GM21576 (cell line): ENCODE data around the gene MTUS2.

Experiments used
- ATAC-seq: cut with Tn5 transposase; IDR thresholded peaks from one replicate; pipeline ENCODE4 v1.9.1; 2021; ENCODE audit warnings: mild to moderate bottlenecking, moderate library complexity; ENCODE audit not compliant: unreplicated experiment

Gene MTUS2

DNA sequence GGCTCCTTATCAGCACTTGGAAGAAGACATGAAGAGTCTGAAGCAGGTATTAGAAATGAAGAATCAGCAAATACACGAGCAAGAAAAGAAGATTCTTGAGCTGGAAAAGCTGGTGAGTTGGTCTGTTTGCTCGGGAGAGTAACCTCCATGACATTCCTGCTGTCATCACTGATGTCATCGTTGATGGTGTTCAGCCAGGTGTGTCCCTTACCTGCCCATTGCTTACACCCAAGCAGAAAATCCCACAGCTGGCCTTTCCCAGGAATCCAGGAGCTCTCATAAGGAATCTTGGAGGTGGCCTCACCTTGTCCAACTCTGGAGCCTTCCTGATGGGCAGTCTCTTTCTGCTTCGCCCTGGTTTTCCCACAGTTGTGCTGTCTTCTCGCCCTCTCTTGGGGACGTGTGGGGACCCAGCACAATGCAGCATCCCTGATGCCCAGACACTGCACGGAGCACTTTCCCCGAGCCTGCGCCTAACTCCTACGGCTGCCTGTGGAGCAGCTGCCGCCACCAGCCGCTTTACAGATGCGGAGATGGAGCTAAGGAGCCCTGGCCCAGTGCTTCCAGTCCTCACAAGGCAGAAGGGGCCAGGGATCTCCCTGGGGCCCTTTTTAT lies 678.4 kb downstream of the MTUS2 start:
- ATAC-seq: no peak

DNA sequence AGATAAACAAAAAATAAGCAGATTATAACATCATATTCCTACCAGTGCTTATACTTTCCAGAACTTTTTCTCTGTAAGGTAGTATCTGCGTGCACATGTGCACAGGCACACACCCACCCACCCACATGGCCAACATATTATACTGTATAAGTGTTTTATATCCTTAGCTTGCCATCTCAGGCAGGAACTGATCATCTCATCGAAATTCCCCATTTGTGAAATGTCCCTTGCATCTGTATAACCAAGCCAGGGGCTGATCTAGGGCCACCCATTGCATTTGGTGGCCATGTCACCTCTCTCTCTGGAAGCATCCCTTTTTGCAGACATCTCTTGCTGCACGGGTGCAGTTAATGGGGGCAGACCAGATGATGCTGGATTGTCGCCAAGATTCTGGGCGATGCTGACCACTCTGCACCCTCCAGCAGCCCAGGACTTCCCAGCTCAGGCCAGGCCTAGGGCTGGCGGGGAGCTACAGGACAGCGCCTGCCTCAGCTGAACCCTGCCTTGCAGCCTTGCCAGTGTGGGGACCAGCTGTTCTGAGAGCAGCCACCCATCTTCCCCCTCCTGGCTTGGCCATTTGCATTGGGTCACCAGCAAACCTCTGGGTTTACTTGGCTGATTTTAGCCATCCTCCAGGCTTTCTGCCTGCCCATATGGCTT lies 679.5 kb downstream of the MTUS2 start:
- no peak for ATAC-seq

DNA sequence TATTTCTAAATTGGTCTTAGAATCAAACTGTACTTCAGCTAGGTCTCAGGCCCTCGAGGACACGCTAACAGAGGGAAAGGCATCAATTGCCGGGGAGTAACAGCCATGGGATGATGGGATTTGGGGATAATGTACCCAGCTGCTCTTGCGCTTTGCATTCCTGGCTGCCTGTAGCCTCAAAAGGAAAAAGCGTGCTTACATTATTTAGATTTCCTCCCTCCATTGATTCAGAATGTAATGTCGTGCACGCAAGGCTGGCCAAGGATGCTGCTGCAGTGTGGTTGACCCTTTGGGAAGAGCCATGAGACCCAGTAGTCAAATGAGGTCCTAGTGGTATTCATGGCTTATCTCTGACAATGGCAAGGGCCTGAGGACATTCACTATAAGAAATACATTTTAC lies 680.2 kb downstream of the MTUS2 start:
- no peak for ATAC-seq

DNA sequence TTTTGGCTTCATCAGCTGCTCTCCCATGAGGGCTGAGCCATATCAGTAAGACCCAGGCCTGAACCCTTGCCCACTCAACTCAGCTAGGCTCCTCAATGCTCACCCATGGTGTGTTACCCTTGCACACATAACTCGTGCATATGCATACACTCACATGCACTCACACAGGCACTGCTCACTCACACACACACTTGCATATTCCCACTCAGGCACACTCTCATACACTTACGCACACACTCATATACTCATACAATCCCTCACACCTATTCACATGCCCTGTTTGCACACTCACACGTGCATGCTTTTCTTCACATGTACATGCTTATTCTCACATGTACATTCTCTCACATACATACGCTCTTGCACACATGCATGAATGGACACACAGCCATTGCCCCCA lies 681.5 kb downstream of the MTUS2 start:
- ATAC-seq: no peak

DNA sequence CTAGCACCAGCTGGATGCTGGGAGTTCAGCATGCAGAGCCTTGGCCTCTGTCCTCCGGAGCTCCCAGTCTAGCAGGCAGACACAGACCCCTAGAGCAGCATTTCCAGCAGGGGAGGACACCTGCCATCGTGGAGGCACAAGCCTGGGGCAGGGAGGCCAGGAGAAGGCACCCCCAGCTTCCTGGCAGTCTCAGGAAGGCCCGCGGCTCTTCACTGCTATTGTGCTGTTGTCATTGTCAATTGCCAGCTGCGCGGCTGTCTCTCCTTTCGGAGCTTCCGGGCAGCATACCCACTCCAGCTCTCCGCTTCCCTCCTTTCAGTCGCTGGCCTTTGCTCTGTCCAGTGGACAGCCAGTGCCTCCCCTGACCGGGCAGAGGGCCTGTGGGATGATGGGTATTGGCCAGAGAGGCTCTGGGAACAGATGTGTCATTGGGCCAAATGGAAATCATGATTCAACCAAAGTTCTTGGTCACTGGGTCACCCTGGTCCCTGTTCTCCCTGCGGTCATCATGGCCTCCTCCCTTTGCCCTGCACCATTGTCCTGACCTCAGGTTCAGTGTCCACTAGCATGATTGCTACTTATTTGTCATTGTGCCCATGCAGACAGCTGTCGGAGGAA lies 682.4 kb downstream of the MTUS2 start:
- ATAC-seq: no peak

DNA sequence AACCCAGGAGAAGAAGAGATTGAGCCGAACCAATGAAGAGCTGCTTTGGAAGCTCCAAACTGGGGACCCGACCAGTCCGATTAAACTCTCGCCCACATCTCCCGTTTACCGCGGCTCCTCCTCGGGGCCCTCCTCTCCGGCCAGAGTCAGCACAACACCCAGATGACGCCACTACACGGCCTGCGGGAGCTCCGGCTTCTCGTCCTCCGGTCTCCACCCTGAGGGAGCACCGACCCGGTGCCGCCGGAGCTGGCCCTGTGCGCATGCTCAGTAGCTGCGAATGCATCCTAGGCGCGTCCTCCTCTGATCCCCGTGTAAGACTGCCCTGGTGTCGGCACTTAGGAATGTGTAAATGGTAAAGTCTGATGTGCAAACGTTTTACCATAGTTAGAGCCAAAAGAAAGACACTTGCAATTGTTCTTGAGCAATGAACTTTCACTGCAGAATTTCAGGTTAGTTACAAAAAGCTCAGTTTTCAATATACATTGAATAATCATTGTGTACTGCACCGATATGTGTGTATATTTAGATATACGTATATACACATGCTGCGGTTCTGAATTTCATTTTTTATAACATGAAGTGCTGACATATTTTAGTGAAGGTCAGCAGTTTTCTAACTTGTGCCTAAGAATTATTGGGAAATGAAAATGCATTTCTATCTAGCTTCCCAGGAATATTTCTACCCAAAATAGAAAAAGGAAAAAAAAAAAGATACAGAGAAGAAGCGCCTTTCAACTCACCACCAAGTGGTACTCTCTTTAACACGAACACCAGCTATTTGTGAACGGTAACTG lies 683.1 kb downstream of the MTUS2 start:
- ATAC-seq: no peak

DNA sequence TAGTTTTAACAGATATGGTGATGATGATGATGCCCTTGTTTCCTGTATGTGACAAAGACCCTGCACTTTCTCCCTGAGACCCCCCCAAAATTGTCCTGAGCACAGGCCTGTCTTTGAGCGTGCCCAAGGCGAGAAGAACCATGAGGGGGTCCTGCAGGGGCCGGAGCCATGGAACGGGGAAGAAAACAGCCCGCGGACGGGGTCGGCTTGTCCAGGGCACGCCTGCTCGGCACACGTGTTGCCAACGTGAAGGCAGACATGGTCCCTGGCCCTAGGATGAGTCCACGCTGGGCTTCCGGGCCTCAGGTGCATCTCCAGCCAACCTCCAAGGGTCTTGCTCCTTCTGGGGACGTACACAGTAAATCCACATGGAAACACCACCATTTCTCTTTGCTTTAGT lies 684.6 kb downstream of the MTUS2 start:
- ATAC-seq: no peak

DNA sequence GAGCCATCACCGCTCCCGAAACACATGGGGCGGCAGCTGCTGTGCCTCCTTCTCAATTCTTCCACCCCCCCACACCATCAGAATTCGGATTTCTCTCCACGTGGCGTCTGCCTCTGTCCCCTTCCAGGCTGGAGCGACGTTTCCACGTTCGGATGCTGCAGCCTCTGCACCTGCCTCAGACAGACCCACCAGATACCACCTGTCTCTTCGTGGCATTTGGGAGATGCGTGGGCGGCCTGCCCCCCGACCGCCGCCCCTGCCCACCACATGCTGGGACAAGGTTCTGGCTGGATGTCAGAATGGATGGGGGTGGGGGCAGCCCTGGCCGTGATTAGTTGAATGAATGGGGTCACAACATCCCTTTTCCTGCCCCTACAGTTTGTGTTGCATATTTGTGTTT lies 685.4 kb downstream of the MTUS2 start:
- ATAC-seq: no peak

DNA sequence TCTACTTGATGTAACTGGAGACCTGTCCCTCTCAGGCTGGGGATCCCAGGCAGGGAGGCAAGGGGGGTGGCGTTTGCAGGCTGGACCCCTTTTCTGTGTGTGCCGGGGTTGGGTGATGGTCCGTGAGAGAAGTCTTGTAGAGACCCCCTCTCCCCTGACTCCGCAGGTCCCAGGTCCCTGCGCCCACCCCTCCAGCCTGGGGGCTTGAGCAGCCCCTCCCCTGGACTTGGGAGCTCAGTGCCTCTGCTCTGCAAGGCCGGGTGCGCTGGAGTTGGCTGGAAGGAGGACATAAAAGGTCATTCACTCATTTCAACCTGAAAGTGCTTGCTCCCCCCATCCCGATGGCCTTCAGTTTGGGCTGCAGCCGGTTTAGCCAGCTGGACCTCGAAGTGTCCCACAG lies 685.8 kb downstream of the MTUS2 start:
- ATAC-seq: no peak

DNA sequence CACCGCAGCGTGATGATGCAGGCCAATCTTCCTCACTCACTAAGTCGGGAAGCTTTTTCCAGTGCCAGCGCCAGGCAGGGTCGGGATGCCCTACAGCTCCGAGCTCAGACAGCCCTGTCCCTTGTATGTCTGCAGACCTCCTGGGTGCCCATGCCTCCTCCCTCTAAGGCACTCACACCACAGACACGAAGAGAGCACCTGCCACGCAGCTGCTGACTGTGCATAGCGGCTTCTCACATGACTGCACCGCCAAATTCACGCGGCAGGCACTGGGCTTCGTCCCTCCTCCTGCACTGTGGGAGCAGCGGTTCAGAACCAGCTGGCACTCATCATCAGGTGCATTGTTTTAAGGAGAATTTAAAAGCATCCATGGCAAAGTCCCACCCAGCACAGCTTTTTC lies 687.2 kb downstream of the MTUS2 start:
- ATAC-seq: no peak

DNA sequence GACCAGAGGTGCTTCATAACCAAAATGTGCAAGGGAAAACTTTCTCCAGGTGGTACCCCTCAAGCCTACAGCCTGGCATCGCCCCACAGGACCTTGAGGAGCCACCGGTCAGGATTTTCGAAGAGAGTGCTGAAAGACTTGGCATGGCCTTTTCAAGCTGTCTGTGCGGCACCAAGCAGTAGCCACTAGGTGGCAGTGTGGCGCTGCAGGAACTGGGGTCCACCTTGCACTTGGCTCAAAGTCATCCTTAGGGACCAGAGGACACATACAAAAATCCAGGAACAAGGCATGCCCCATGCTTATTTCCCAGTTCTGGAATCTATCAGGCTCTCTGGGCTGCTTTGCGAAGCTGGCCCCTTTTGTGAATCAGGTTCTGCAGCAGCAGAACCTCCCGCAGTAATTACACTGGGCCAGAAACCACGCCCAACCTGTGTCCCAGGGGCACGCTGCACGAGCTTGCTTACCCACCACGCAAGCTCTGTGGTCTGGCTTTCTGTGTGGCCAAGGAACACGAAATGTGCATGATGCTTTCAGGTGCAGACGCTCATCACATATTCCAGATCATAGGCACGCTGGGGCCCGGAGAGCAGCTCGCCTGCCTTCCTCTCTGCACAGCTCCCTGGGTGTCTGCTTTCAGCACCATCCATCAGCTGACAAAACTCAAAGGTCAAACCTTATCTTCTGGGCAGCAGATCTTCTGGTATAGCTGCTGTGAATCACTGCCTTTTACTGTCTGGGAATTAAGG lies 688.2 kb downstream of the MTUS2 start:
- ATAC-seq: peak; percentile 61

DNA sequence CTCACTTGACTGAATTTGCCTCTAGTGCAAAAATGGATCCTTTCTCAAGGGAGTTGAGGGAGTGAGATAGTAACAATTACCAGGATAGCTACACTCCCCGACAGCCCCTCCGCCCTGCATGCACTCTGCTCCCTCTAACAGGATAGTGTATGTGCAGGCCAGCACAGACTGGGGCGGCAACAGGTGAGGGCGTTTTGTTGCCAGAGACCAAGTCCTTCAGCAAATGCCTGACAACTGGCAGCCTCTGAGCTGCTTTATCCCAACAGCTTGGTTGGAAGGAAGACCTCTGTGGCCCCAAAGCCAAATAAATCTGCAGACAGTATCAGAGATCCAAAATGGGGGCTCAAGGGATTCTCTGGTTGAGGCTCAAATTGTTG lies 688.7 kb downstream of the MTUS2 start:
- ATAC-seq: no peak

DNA sequence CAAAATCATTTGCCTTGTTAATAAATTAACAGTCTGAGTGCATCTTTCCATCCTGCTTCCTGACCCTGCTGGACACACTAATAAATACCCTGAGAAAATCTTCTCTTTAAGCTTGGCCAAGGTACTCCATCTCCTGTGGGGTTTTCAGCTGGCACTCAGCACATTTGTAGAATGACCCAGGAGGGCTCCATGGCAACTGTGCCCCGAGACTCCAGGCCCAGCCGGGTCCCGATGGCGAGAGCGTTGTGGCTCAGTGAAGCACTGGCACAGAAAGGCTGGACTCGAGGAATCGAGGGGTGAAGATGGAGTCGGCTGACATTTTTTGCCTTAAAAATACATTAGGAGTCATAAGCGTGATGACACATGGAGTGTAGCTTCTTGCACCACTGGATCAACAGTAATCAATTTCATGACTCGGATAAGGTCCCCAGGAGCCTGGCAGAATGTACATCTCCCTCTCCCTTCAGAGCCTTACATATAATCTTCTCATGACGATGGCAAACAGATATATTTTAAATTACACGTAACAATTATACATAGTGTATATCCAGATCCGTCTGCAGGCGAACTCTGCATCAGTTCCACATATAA lies 690.0 kb downstream of the MTUS2 start:
- ATAC-seq: no peak

DNA sequence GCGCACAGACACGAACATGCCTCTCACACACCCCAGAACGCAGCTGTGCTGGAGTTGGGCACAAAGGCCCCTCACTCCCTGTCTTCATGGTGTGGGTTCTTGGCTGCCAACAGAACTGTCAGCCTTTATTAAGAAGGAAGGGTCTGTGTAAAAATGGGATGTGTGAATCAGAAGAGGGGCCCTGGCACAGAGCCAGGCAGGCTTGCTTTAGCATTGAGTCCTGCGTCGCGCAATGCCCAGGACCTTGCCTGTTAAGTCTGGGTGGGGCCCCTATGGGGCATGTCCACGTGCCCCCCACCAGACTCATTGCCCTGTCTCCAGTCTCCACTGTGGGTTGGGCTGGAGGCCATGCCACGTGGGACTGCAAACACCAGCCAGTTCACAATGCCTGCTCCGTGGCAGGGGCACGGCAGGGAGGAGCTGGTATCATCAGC lies 690.5 kb downstream of the MTUS2 start:
- no peak for ATAC-seq

DNA sequence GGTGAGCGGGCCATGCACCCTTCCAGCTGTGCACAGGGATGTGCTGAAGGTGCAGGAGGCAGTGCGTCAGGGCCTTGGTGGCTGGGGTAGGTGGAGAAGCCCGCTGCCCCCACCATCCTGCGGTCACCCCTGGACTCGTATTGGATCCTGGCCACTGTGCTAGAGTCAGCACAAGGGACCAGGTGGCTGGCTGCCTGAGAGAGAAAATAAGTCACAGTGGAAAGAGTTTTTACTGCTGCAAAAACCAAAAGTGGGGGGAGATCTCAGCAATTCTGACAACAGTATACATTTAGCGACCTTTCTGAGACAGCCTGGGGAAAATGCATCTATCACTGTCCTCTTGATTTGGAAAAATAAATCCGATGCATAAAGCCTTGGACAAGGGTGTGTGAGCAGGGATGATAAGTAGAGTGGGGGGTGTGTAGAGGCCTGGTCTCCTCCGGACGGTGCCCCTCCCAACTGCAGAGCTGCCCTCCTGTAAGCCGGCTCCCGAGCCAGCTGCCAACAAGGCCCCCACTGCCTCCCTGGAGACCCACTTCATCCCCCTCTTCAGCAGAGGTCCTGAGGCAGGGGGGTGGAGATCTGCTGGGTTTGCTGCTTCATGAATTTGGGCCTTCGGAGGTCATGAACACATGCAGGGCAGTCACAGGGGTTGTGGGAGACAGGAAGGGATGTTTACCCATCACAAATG lies 691.1 kb downstream of the MTUS2 start:
- ATAC-seq: no peak

DNA sequence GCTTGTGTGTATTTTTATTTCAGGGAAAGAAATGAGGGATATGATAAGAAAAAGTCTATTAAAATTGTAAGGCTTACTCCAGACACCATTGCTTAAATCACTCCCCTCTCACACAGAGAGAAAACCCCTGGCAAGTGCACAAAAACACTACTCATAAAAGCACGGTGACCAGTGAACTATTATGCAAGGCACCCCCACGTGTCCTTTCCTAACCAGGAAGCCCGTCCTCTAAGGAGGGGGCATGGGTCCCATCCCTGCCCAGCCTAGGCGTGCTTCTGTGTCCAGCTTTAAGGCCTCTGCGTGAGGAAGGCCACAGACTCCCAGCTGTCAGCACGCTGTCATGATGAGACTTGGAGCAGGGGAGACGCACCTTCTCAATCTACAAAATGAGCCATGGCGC lies 691.8 kb downstream of the MTUS2 start:
- no peak for ATAC-seq

DNA sequence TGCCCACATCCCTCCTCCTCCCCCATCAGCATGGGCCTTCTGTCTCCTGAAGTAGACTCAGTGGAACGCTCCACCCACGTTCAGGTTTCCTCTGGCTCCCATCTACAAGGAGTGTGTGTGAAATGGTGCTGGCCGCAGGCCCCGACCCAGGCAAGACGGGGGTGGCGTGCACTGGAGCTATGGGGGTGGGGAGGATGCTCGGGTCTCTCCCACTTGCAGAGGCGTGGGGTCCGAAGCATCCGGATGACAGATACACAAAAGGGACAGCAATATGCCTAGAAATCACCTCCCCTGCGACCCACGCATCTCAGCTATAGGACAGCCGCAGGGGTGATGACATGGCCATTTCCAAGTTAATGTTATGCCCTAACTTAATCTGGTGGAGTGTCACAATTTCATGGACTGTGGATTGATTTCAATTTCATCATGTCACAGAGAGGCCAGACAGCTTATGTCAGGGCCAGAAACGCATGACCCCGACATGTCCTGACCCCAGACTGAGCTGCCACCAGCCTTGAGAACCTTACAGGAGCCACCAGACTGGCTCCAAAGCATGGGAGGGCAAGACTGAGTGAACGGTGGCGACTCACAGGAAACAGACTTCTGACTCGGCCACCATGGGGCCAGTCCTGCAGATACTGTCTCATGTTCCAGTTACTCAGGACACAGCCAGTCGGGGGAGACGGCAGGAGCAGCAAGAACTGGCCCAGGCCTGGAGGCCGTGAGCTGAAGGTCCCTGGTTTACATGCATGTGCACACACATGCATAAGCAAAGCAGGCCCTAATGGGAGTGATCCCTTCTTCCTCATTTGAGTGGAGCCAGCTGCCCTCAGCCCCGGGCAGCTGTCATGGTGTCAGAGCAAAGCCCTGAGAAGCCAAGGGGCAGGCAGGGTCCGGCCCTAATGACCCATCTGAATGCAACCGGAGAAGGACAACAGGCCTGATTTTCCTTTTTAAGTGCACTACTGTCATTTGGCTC lies 693.2 kb downstream of the MTUS2 start:
- ATAC-seq: no peak

DNA sequence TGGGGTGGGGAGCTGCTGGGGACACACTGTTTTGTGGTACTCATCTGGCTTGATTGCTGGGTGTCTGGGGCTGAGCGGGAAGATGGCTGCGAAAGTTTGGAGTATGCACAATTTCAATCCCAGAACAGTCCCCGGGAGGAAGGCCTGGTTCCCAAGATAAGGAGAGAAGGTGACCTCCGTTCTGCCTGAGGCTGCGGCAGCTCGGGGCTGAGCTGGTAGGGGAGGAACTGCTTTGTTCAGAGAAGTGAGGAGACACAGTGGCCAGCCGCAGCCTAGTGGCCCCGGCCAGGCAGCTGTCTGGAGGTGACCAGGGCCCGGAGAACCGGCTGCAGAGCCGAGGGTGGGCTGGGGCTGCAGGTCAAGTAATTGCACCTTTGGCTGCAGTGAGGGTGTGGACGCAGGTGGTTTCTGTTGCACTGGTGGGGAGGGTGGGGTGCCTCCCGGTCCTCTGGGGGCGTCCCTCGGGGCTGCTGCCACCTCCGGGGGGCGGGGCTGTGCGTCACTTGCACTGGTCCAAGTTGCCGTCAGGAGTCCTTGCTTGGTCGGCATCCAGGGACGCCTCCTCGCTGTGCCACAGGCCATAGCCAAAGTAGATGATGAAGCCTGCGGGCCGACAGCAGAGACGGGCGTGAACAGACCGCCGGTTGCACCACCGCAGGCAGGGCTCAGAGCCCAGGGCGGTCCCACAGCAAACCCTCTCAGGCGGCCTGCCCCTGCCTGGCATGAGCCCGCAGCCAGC lies 694.0 kb downstream of the MTUS2 start:
- ATAC-seq: no peak
